HG03095 (cell line): Measurements from ENCODE around the gene WIF1.

Source experiments
- ATAC-seq: cut with Tn5 transposase; IDR thresholded peaks from one replicate; pipeline ENCODE4 v1.9.1; 2021; ENCODE audit warnings: moderate library complexity; ENCODE audit not compliant: unreplicated experiment

Gene WIF1

GRCh38 chr12:65023485-65023884 lies 97.6 kb downstream of the WIF1 start:
- no peak for ATAC-seq

- no peak for ATAC-seq
Observed at GRCh38 chr12:65022960-65023359, 98.1 kb downstream of the WIF1 start.

- no peak for ATAC-seq
Observed at GRCh38 chr12:65022421-65022820, 98.7 kb downstream of the WIF1 start.

- ATAC-seq = no peak
Observed at GRCh38 chr12:65019696-65020234, 101.3 kb downstream of the WIF1 start.

- ATAC-seq = no peak
Observed at GRCh38 chr12:65016881-65017650, 104.0 kb downstream of the WIF1 start.

GRCh38 chr12:65015850-65016249 lies 105.3 kb downstream of the WIF1 start:
- ATAC-seq = no peak

GRCh38 chr12:65014504-65015271 lies 106.4 kb downstream of the WIF1 start:
- no peak for ATAC-seq

- ATAC-seq = no peak
Observed at GRCh38 chr12:65010437-65010836, 110.7 kb downstream of the WIF1 start.

GRCh38 chr12:65005716-65006115 lies 115.4 kb downstream of the WIF1 start:
- no peak for ATAC-seq

- ATAC-seq = no peak
Observed at GRCh38 chr12:65004270-65004669, 116.8 kb downstream of the WIF1 start.
